GM23248 (cell line): ENCODE measurements around the gene HSD3B2. TPM values are rescaled to one million over a fixed set of nuclear protein-coding genes. Genes with fewer than 3 reads are reported as not detected.
A peak's percentile ranks its signal among the peaks of the same experiment; 100 is the strongest.

Experiments used
- DNase-seq: peaks from one replicate; pipeline ENCODE4 v3.0.0-alpha.2; 2015
- H2AFZ ChIP-seq: fragments of 200-600 bp; sonication (generic); 2 replicates; pipeline ENCODE4 v1.6.1; 2016; ENCODE audit warnings: antibody characterized with exemption
- H3F3A ChIP-seq: fragments of 200-600 bp; sonication (generic); 2 replicates; pipeline ENCODE4 v1.6.1; 2016; ENCODE audit warnings: mild to moderate bottlenecking, antibody characterized with exemption, mixed run types; ENCODE audit not compliant: insufficient read depth
- H3K27ac ChIP-seq: fragments of 200-600 bp; sonication (generic); 2 replicates; pipeline ENCODE4 v1.5.1; 2016; ENCODE audit warnings: mild to moderate bottlenecking
- H3K27me3 ChIP-seq: fragments of 200-600 bp; sonication (generic); replicated peaks from 2 replicates; pipeline ENCODE4 v1.6.1; 2016; ENCODE audit warnings: mild to moderate bottlenecking; ENCODE audit not compliant: insufficient read depth
- H3K36me3 ChIP-seq: fragments of 200-600 bp; sonication (generic); 2 replicates; pipeline ENCODE4 v1.6.1; 2016; ENCODE audit warnings: low read depth, mild to moderate bottlenecking
- H3K4me1 ChIP-seq: fragments of 200-600 bp; sonication (generic); 2 replicates; pipeline ENCODE4 v1.6.1; 2016; ENCODE audit warnings: mild to moderate bottlenecking; ENCODE audit not compliant: insufficient read depth
- H3K4me2 ChIP-seq: fragments of 200-600 bp; sonication (generic); one replicate; pipeline ENCODE4 v1.6.1; 2016; ENCODE audit warnings: mild to moderate bottlenecking; ENCODE audit not compliant: unreplicated experiment
- H3K4me3 ChIP-seq: fragments of 200-600 bp; sonication (generic); 2 replicates; pipeline ENCODE4 v1.5.1; 2016; ENCODE audit warnings: mild to moderate bottlenecking
- H3K79me2 ChIP-seq: fragments of 200-600 bp; sonication (generic); 2 replicates; pipeline ENCODE4 v1.6.1; 2016; ENCODE audit warnings: mild to moderate bottlenecking; ENCODE audit not compliant: insufficient read depth
- H3K9ac ChIP-seq: fragments of 200-600 bp; sonication (generic); 2 replicates; pipeline ENCODE4 v1.6.1; 2016; ENCODE audit warnings: mild to moderate bottlenecking
- H3K9me2 ChIP-seq: fragments of 200-600 bp; sonication (generic); 2 replicates; pipeline ENCODE4 v1.6.1; 2016; ENCODE audit warnings: mixed run types, mild to moderate bottlenecking, moderate library complexity; ENCODE audit not compliant: insufficient read depth
- H3K9me3 ChIP-seq: fragments of 200-600 bp; sonication (generic); one replicate; pipeline ENCODE4 v1.6.1; 2017; ENCODE audit warnings: low read depth
- H4K20me1 ChIP-seq: fragments of 200-600 bp; sonication (generic); 2 replicates; pipeline ENCODE4 v1.6.0; 2016; ENCODE audit not compliant: insufficient read depth
- EZH2 ChIP-seq: fragments of 200-600 bp; sonication (generic); IDR thresholded peaks from 2 replicates; pipeline ENCODE4 v1.6.1; 2018; ENCODE audit warnings: antibody characterized with exemption, mild to moderate bottlenecking; ENCODE audit not compliant: insufficient read depth, poor library complexity, severe bottlenecking
- EZH2phosphoT487 ChIP-seq: fragments of 200-600 bp; sonication (generic); IDR thresholded peaks from 2 replicates; pipeline ENCODE4 v1.6.1; 2018; ENCODE audit warnings: antibody characterized with exemption, moderate library complexity, mild to moderate bottlenecking, low read depth; ENCODE audit not compliant: insufficient read depth
- WGBS, 2 experiments: methylation state at CpG; one replicate each; pipeline ENCODE4 v1.1.6; 2015 to 2017; ENCODE audit warnings: low lambda C conversion rate in 2 of 2, low coverage in 1 of 2; ENCODE audit errors: missing lambda C conversion rate in 2 of 2; 5-methylcytosine and 5-hydroxymethylcytosine counted together
- in situ Hi-C: fragments of 300-500 bp; cut with MboI; formaldehyde crosslinking; loops from 2 replicates; pipeline ENCODE4 v1.15.0; 2020
- polyA plus RNA-seq: library from polyadenylated mRNA; unstranded; fragments of >200 nt; fragmentation: Nextera tagmentation; extraction: Ambion mirVana; gene quantifications from 2 replicates; pipeline ENCODE4 v1.2.1, GENCODE V29; 2016
- total RNA-seq: library from RNA; depleted of rRNA; stranded (reverse); fragments of >200 nt; shearing (Covaris generic); gene quantifications from 2 replicates; pipeline ENCODE4 v1.2.3, GENCODE V29; 2014

HSD3B2 gene
- total and polyA plus RNA-seq, 2 experiments from 2014 or later: not detected

GRCh38 chr1:119447344-119448126, 32.6 kb downstream of the HSD3B2 start:
- H3F3A ChIP-seq: no peaks in the 10 kb centered on the region
- no peak for DNase-seq
- no peak overlapping the region for H2AFZ ChIP-seq
- peaks cover 33% of the 10 kb centered on the region for H3K27me3 ChIP-seq
- H3K4me1 ChIP-seq: peaks cover 4% of the 10 kb centered on the region
- WGBS, 2 experiments: 76 to 89% methylated on average over 3 of the region's 3 CpGs
- in situ Hi-C loops: no loop called here
- no peak overlapping the region for H3K4me3 ChIP-seq
- no peaks in the 10 kb centered on the region for H3K79me2 ChIP-seq
- no peaks in the 10 kb centered on the region for H3K9me3 ChIP-seq
- no peak overlapping the region for H3K27ac ChIP-seq
- TF ChIP-seq EZH2phosphoT487 (no peak), EZH2 (no peak)
- no peaks in the 10 kb centered on the region for H3K9me2 ChIP-seq
- H3K9ac ChIP-seq: no peak overlapping the region
- H3K4me2 ChIP-seq: no peak overlapping the region
- H4K20me1 ChIP-seq: no peaks in the 10 kb centered on the region
- H3K36me3 ChIP-seq: no peaks in the 10 kb centered on the region

GRCh38 chr1:119448127-119448511, 33.2 kb downstream of the HSD3B2 start:
- Histone ChIP-seq H4K20me1 (no peaks in the 10 kb centered on the region), H3K36me3 (no peaks in the 10 kb centered on the region), H3K79me2 (no peaks in the 10 kb centered on the region), H3K9me3 (no peaks in the 10 kb centered on the region), H3K9ac (no peak overlapping the region), H3K27ac (no peak overlapping the region), H3F3A (0 out of 2 replicates have a peak, but pooled peaks cover 3% of the 10 kb centered on the region), H3K4me1 (peaks cover 10% of the 10 kb centered on the region), H2AFZ (no peak overlapping the region), H3K4me2 (no peak overlapping the region), H3K4me3 (no peak overlapping the region), H3K27me3 (peaks cover 33% of the 10 kb centered on the region), H3K9me2 (no peaks in the 10 kb centered on the region)
- peak; percentile 8 for DNase-seq
- TF ChIP-seq EZH2phosphoT487 (no peak), EZH2 (no peak)
- in situ Hi-C loops: no loop called here
- WGBS, 2 experiments: 76 to 80% methylated on average over 2 of the region's 2 CpGs

- H3K27me3 ChIP-seq: peaks cover 28% of the 10 kb centered on the region
- H3K9me2 ChIP-seq: no peaks in the 10 kb centered on the region
- no peak overlapping the region for H3K4me2 ChIP-seq
- no peak overlapping the region for H3K4me3 ChIP-seq
- H3K27ac ChIP-seq: no peak overlapping the region
- no peaks in the 10 kb centered on the region for H4K20me1 ChIP-seq
- no peaks in the 10 kb centered on the region for H3K36me3 ChIP-seq
- TF ChIP-seq EZH2 (no peak), EZH2phosphoT487 (no peak)
- in situ Hi-C loops: no loop called here
- H3K4me1 ChIP-seq: peaks cover 14% of the 10 kb centered on the region
- 44 to 63% methylated on average over 8 of the region's 8 CpGs for WGBS, 2 experiments
- H2AFZ ChIP-seq: no peak overlapping the region
- 0 out of 2 replicates have a peak, but pooled peaks cover 3% of the 10 kb centered on the region for H3F3A ChIP-seq
- no peak overlapping the region for H3K9ac ChIP-seq
- peak; percentile 24 for DNase-seq
- H3K9me3 ChIP-seq: no peaks in the 10 kb centered on the region
- H3K79me2 ChIP-seq: no peaks in the 10 kb centered on the region
Observed at GRCh38 chr1:119449971-119450370, 35.0 kb downstream of the HSD3B2 start.

- TF ChIP-seq EZH2phosphoT487 (no peak), EZH2 (no peak)
- no peak for DNase-seq
- WGBS, 2 experiments: 81 to 84% methylated on average over 6 of the region's 6 CpGs
- Histone ChIP-seq H3K9me2 (no peaks in the 10 kb centered on the region), H3K9ac (no peak overlapping the region), H3K9me3 (no peaks in the 10 kb centered on the region), H2AFZ (no peak overlapping the region), H3K27me3 (peaks cover 36% of the 10 kb centered on the region), H3K79me2 (no peaks in the 10 kb centered on the region), H3K27ac (no peak overlapping the region), H3K4me2 (no peak overlapping the region), H4K20me1 (no peaks in the 10 kb centered on the region), H3K4me3 (no peak overlapping the region), H3F3A (0 out of 2 replicates have a peak, but pooled peaks cover 3% of the 10 kb centered on the region), H3K36me3 (no peaks in the 10 kb centered on the region), H3K4me1 (peaks cover 14% of the 10 kb centered on the region)
- in situ Hi-C loops: no loop called here
Observed at GRCh38 chr1:119451158-119451557, 36.2 kb downstream of the HSD3B2 start.
